ENCODE results near the gene PIRT.

PIRT gene

GRCh38 chr17:10779609-10780008 lies 58.3 kb downstream of the PIRT start:
- peaks cover under 1% of the 10 kb centered on the region for H3K4me1 Mint-ChIP-seq
- H3K9me3 Mint-ChIP-seq = peaks cover 32% of the 10 kb centered on the region
- no peak for DNase-seq
- TF ChIP-seq CTCF (IDR thresholded peaks at IDR 0.05) = no peak
- H3K36me3 Mint-ChIP-seq (ENCODE audit: low read depth) = peaks cover 8% of the 10 kb centered on the region
- peaks cover 3% of the 10 kb centered on the region for H3K27me3 Mint-ChIP-seq (ENCODE audit: low read depth, poor library complexity)
- H3K27ac Mint-ChIP-seq = no peak overlapping the region
- H3K4me3 Mint-ChIP-seq = no peak overlapping the region

GRCh38 chr17:10777890-10778289 lies 60.0 kb downstream of the PIRT start:
- peaks cover 11% of the 10 kb centered on the region for H3K27me3 Mint-ChIP-seq (ENCODE audit: low read depth, poor library complexity)
- H3K36me3 Mint-ChIP-seq (ENCODE audit: low read depth) = peaks cover 8% of the 10 kb centered on the region
- no peak for TF ChIP-seq CTCF (IDR thresholded peaks at IDR 0.05)
- H3K27ac Mint-ChIP-seq = peak overlapping the region; percentile 5
- DNase-seq = no peak
- no peak overlapping the region for H3K4me3 Mint-ChIP-seq
- peaks cover 35% of the 10 kb centered on the region for H3K9me3 Mint-ChIP-seq
- peaks cover 18% of the 10 kb centered on the region for H3K4me1 Mint-ChIP-seq

- no peak overlapping the region for H3K4me3 Mint-ChIP-seq
- no peak for DNase-seq
Observed at GRCh38 chr17:10777131-10777807, 60.6 kb downstream of the PIRT start.

GRCh38 chr17:10776381-10776780 lies 61.5 kb downstream of the PIRT start:
- H3K27me3 Mint-ChIP-seq (ENCODE audit: low read depth, poor library complexity) = peaks cover 13% of the 10 kb centered on the region
- H3K36me3 Mint-ChIP-seq (ENCODE audit: low read depth) = peaks cover 13% of the 10 kb centered on the region
- H3K4me3 Mint-ChIP-seq = no peak overlapping the region
- peaks cover 43% of the 10 kb centered on the region for H3K9me3 Mint-ChIP-seq
- peaks cover 29% of the 10 kb centered on the region for H3K4me1 Mint-ChIP-seq
- TF ChIP-seq CTCF (IDR thresholded peaks at IDR 0.05) = no peak
- no peak overlapping the region for H3K27ac Mint-ChIP-seq
- DNase-seq = no peak

More at GRCh38 chr17:10777131-10777807, 60.6 kb downstream of the PIRT start:
- no peak overlapping the region for H3K27ac Mint-ChIP-seq
- peaks cover 11% of the 10 kb centered on the region for H3K27me3 Mint-ChIP-seq (ENCODE audit: low read depth, poor library complexity)
- H3K4me1 Mint-ChIP-seq = peaks cover 24% of the 10 kb centered on the region
- H3K9me3 Mint-ChIP-seq = peaks cover 37% of the 10 kb centered on the region
- TF ChIP-seq CTCF (IDR thresholded peaks at IDR 0.05) = no peak
- peaks cover 8% of the 10 kb centered on the region for H3K36me3 Mint-ChIP-seq (ENCODE audit: low read depth)

- no peak for DNase-seq
- no peak overlapping the region for H3K27ac Mint-ChIP-seq
- H3K4me3 Mint-ChIP-seq = no peak overlapping the region
- TF ChIP-seq CTCF (IDR thresholded peaks at IDR 0.05) = no peak
- H3K27me3 Mint-ChIP-seq (ENCODE audit: low read depth, poor library complexity) = peaks cover 16% of the 10 kb centered on the region
- H3K36me3 Mint-ChIP-seq (ENCODE audit: low read depth) = peaks cover 15% of the 10 kb centered on the region
- peaks cover 32% of the 10 kb centered on the region for H3K4me1 Mint-ChIP-seq
- peaks cover 46% of the 10 kb centered on the region for H3K9me3 Mint-ChIP-seq
Observed at GRCh38 chr17:10775740-10776356, 62.0 kb downstream of the PIRT start.

- Mint-ChIP-seq H3K9me3 (peaks cover 49% of the 10 kb centered on the region), H3K27ac (no peak overlapping the region), H3K27me3 (ENCODE audit: low read depth, poor library complexity) (peaks cover 21% of the 10 kb centered on the region)
Observed at GRCh38 chr17:10775058-10775457, 62.8 kb downstream of the PIRT start.

More at GRCh38 chr17:10775058-10775457, 62.8 kb downstream of the PIRT start:
- Mint-ChIP-seq H3K36me3 (ENCODE audit: low read depth) (peaks cover 15% of the 10 kb centered on the region), H3K4me1 (peaks cover 36% of the 10 kb centered on the region), H3K4me3 (no peak overlapping the region)
- DNase-seq = no peak
- no peak for TF ChIP-seq CTCF (IDR thresholded peaks at IDR 0.05)
